K562 (cell line): ENCODE measurements around the gene KLHL29.

Experiments
- CBX8 ChIP-seq: fragments of 200-600 bp; sonication (generic); IDR thresholded peaks from 2 replicates; pipeline ENCODE4 v1.6.1; 2012; ENCODE audit warnings: borderline replicate concordance, mixed run types, low read depth, mild to moderate bottlenecking, moderate library complexity, mixed read lengths, low read length, control low read depth, inconsistent platforms; ENCODE audit not compliant: poor library complexity, severe bottlenecking; ENCODE audit errors: extremely low read depth
- GABPB1 ChIP-seq: sonication (generic); formaldehyde crosslinking; IDR thresholded peaks from 2 replicates; pipeline ENCODE4 v1.8.0; 2022; ENCODE audit warnings: mild to moderate bottlenecking, missing genetic modification reagents
- HDAC2 ChIP-seq: fragments of 450-650 bp; IDR thresholded peaks from 2 replicates; pipeline ENCODE4 v1.6.1; 2016; ENCODE audit warnings: mild to moderate bottlenecking
- JUN ChIP-seq, 2 experiments: sonication (generic) in 1 of 2; formaldehyde crosslinking in 1 of 2; IDR thresholded peaks; 2 replicates each; pipeline versions ENCODE4 v1.6.1 to v1.8.0; 2012 to 2022; ENCODE audit warnings: borderline replicate concordance in 2 of 2, mild to moderate bottlenecking in 2 of 2, improper control_type of control experiment in 1 of 2, low read depth in 1 of 2, low read length in 1 of 2, missing genetic modification reagents in 1 of 2
- MAFK ChIP-seq: IDR thresholded peaks from 2 replicates; pipeline ENCODE4 v1.6.1; 2011; ENCODE audit warnings: low read length, improper control_type of control experiment
- PHF21A ChIP-seq: fragments of 450-650 bp; IDR thresholded peaks from 2 replicates; pipeline ENCODE4 v1.6.1; 2017; ENCODE audit warnings: low read depth, borderline replicate concordance
- POLR2A ChIP-seq: fragments of 450-650 bp; conservative IDR thresholded peaks from 2 replicates; pipeline ENCODE4 v1.6.1; 2016
- POLR2AphosphoS2 ChIP-seq: IDR thresholded peaks from 2 replicates; pipeline ENCODE4 v1.6.1; 2012; ENCODE audit warnings: low read length, improper control_type of control experiment
- SP1 ChIP-seq: sonication (generic); formaldehyde crosslinking; IDR thresholded peaks from 2 replicates; pipeline ENCODE4 v1.8.1; 2022; ENCODE audit warnings: mild to moderate bottlenecking, missing genetic modification reagents
- TFAM ChIP-seq: fragments of 250-450 bp; sonication (Bioruptor Pico); conservative IDR thresholded peaks from 2 replicates; pipeline ENCODE4 v1.5.0; 2021; ENCODE audit warnings: mild to moderate bottlenecking, moderate library complexity
- ZEB2 ChIP-seq: fragments of 450-650 bp; IDR thresholded peaks from 2 replicates; pipeline ENCODE4 v1.6.1; 2016
- ZNF431 ChIP-seq: sonication (generic); formaldehyde crosslinking; IDR thresholded peaks from 2 replicates; pipeline ENCODE4 v1.8.0; 2022; ENCODE audit warnings: mild to moderate bottlenecking, missing genetic modification reagents
- TF ChIP-seq, protein P1 (sequence below), 3 experiments: IDR thresholded peaks in 2 of 3; conservative IDR thresholded peaks in 1 of 3; 2 replicates each; pipeline ENCODE4 v1.5.1; 2011 to 2012; ENCODE audit warnings: low read length in 3 of 3, mild to moderate bottlenecking in 3 of 3, control low read depth in 2 of 3, improper control_type of control experiment in 1 of 3, inconsistent platforms in 1 of 3, low read depth in 1 of 3, mixed read lengths in 1 of 3, moderate library complexity in 1 of 3; ENCODE audit not compliant: insufficient read depth in 2 of 3

DNA sequence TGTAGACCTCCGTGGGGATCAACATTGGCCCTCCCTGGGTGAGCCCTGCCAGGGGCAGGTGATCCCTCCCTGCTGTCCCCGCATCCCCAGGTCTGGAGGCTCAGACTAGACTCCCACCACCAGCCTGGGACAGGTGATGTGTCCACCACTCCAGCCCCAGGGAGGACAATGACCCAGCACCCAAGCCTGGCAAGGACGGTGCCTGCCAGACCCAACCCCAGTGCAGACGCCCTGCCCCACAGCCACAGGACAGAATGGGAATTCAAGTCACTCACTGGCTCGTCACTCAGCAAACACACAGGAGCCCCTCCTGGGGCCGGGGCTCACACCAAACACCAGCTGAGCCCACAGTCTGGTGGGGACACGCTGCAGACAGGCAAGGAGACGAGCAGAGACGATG is 302.2 kb downstream of the KLHL29 start:
- TF ChIP-seq, protein P1, sequence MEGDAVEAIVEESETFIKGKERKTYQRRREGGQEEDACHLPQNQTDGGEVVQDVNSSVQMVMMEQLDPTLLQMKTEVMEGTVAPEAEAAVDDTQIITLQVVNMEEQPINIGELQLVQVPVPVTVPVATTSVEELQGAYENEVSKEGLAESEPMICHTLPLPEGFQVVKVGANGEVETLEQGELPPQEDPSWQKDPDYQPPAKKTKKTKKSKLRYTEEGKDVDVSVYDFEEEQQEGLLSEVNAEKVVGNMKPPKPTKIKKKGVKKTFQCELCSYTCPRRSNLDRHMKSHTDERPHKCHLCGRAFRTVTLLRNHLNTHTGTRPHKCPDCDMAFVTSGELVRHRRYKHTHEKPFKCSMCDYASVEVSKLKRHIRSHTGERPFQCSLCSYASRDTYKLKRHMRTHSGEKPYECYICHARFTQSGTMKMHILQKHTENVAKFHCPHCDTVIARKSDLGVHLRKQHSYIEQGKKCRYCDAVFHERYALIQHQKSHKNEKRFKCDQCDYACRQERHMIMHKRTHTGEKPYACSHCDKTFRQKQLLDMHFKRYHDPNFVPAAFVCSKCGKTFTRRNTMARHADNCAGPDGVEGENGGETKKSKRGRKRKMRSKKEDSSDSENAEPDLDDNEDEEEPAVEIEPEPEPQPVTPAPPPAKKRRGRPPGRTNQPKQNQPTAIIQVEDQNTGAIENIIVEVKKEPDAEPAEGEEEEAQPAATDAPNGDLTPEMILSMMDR (IDR thresholded peaks at IDR 0.05 in 2 of 3, conservative IDR thresholded peaks at IDR 0.05 in 1 of 3; ENCODE audit: insufficient read depth in 2 of 3, low read depth in 1 of 3, low read length in 3 of 3) = no peak
- no peak for TF ChIP-seq TFAM
- no peak for TF ChIP-seq PHF21A
- TF ChIP-seq ZNF431 = no peak
- TF ChIP-seq SP1 = no peak
- TF ChIP-seq MAFK = no peak
- TF ChIP-seq HDAC2 = no peak
- no peak for TF ChIP-seq ZEB2
- TF ChIP-seq CBX8 = no peak
- no peak for TF ChIP-seq GABPB1
- no peak for TF ChIP-seq POLR2A
- TF ChIP-seq POLR2AphosphoS2 = no peak
- no peak for TF ChIP-seq JUN (IDR thresholded peaks at IDR 0.05; ENCODE audit: borderline replicate concordance, low read depth, low read length)
- TF ChIP-seq JUN (CRISPR knock-in tag; IDR thresholded peaks at IDR 0.05; ENCODE audit: borderline replicate concordance) = no peak
